IMR-90 (cell line): ENCODE results near the gene TUBA8. TPM values are rescaled to one million over a fixed set of nuclear protein-coding genes. Genes with fewer than 3 reads are reported as not detected.

Experiments
- ATAC-seq: fragments of 200-7000 bp; cut with Tn5 transposase; 2 replicates; pipeline ENCODE4 v1.9.1; 2020; ENCODE audit warnings: low read depth, mild to moderate bottlenecking, moderate library complexity
- BruUV-seq: library from RNA; stranded (reverse); fragments of 400-500 nt; replicated peaks from 2 replicates; lab custom pipeline; 2021; lab: Mats Ljungman, UMichigan
- CTCF ChIA-PET: fragments of 300-600 bp; formaldehyde crosslinking; extraction: SDS; loops from one replicate; lab custom pipeline; 2021; ENCODE audit warnings: antibody characterized with exemption; lab: Yijun Ruan, JAX
- POLR2A ChIA-PET: fragments of 300-600 bp; sonication (Branson Sonifier 250); formaldehyde crosslinking; loops from one replicate; lab custom pipeline; 2022; ENCODE audit warnings: antibody characterized with exemption; ENCODE audit not compliant: unreplicated experiment; lab: Charles Lee
- DNase-seq: peaks from one replicate; pipeline ENCODE4 v3.0.0; 2013
- H2AFZ ChIP-seq: replicated peaks from 2 replicates; pipeline ENCODE3; 2013; ENCODE audit warnings: low read length, mild to moderate bottlenecking; ENCODE audit not compliant: poor library complexity
- H2AK5ac ChIP-seq: 2 replicates; pipeline ENCODE4 v1.6.1; 2013; ENCODE audit warnings: low read depth, low read length, inconsistent platforms
- H2AK9ac ChIP-seq: replicated peaks from 2 replicates; pipeline ENCODE3; 2013; ENCODE audit warnings: mild to moderate bottlenecking, low read depth, low read length, moderate library complexity; ENCODE audit not compliant: poor library complexity
- H2BK120ac ChIP-seq: 2 replicates; pipeline ENCODE4 v1.6.1; 2013; ENCODE audit warnings: low read depth, low read length, inconsistent platforms
- H2BK15ac ChIP-seq: 3 replicates; pipeline ENCODE4 v1.6.1; 2013; ENCODE audit warnings: low read depth, low read length, inconsistent platforms
- H2BK20ac ChIP-seq: 2 replicates; pipeline ENCODE4 v1.6.1; 2013; ENCODE audit warnings: low read depth, mild to moderate bottlenecking, inconsistent platforms, low read length, moderate library complexity
- H2BK5ac ChIP-seq: 2 replicates; pipeline ENCODE4 v1.6.1; 2013; ENCODE audit warnings: mild to moderate bottlenecking, low read depth, low read length, inconsistent platforms; ENCODE audit not compliant: poor library complexity, severe bottlenecking
- H3K14ac ChIP-seq: replicated peaks from 2 replicates; pipeline ENCODE4 v1.6.1; 2013; ENCODE audit warnings: low read depth, low read length, inconsistent platforms
- H3K18ac ChIP-seq: 2 replicates; pipeline ENCODE4 v1.6.1; 2013; ENCODE audit warnings: low read depth, low read length, control low read depth
- H3K23ac ChIP-seq: 2 replicates; pipeline ENCODE4 v1.6.1; 2013; ENCODE audit warnings: low read depth, low read length, inconsistent platforms
- H3K27ac ChIP-seq: 2 replicates; pipeline ENCODE4 v1.5.1; 2013; ENCODE audit warnings: mild to moderate bottlenecking, control low read depth, low read length; ENCODE audit not compliant: insufficient read depth
- H3K27me3 ChIP-seq: 2 replicates; pipeline ENCODE4 v1.6.1; 2013; ENCODE audit warnings: low read length; ENCODE audit not compliant: control insufficient read depth, insufficient read depth
- H3K36me3 ChIP-seq: 2 replicates; pipeline ENCODE4 v1.6.1; 2013; ENCODE audit warnings: low read length, mixed read lengths; ENCODE audit not compliant: control insufficient read depth, insufficient read depth
- H3K4ac ChIP-seq: 2 replicates; pipeline ENCODE4 v1.6.1; 2013; ENCODE audit warnings: low read depth, low read length, inconsistent platforms
- H3K4me1 ChIP-seq: 2 replicates; pipeline ENCODE4 v1.6.1; 2013; ENCODE audit warnings: low read length, mixed read lengths; ENCODE audit not compliant: control insufficient read depth, insufficient read depth
- H3K4me2 ChIP-seq: 2 replicates; pipeline ENCODE4 v1.6.1; 2013; ENCODE audit warnings: low read depth, mild to moderate bottlenecking, control low read depth, low read length, moderate library complexity
- H3K4me3 ChIP-seq: 2 replicates; pipeline ENCODE4 v1.5.1; 2013; ENCODE audit warnings: low read depth, mild to moderate bottlenecking, control low read depth, low read length, moderate library complexity; ENCODE audit not compliant: insufficient read depth
- H3K56ac ChIP-seq: 2 replicates; pipeline ENCODE4 v1.6.1; 2013; ENCODE audit warnings: low read length, inconsistent platforms; ENCODE audit not compliant: insufficient read depth; ENCODE audit errors: extremely low read depth
- H3K79me1 ChIP-seq, 2 experiments: 2 replicates each; pipeline ENCODE4 v1.6.1; 2013; ENCODE audit warnings: low read length in 2 of 2, inconsistent platforms in 1 of 2, low read depth in 1 of 2
- H3K9ac ChIP-seq: 2 replicates; pipeline ENCODE4 v1.6.1; 2013; ENCODE audit warnings: low read depth, low read length, control low read depth
- H3K9me1 ChIP-seq: 2 replicates; pipeline ENCODE4 v1.6.1; 2013; ENCODE audit warnings: low read length, inconsistent platforms; ENCODE audit not compliant: insufficient read depth
- H3K9me3 ChIP-seq: 2 replicates; pipeline ENCODE4 v1.6.1; 2013; ENCODE audit warnings: low read length; ENCODE audit not compliant: control insufficient read depth, insufficient read depth
- H4K20me1 ChIP-seq: 2 replicates; pipeline ENCODE4 v1.6.1; 2013; ENCODE audit warnings: low read length, inconsistent platforms; ENCODE audit not compliant: insufficient read depth
- H4K5ac ChIP-seq: 2 replicates; pipeline ENCODE4 v1.6.1; 2013; ENCODE audit warnings: mild to moderate bottlenecking, low read depth, low read length, control low read depth
- H4K8ac ChIP-seq, 2 experiments: 2 replicates each; pipeline ENCODE4 v1.6.1; 2013; ENCODE audit warnings: low read depth in 2 of 2, low read length in 2 of 2, control low read depth in 1 of 2, inconsistent platforms in 1 of 2
- H4K91ac ChIP-seq: 2 replicates; pipeline ENCODE4 v1.6.1; 2013; ENCODE audit warnings: low read depth, low read length, inconsistent platforms; ENCODE audit not compliant: insufficient read depth
- BHLHE40 ChIP-seq: fragments of 150-350 bp; IDR thresholded peaks from 2 replicates; pipeline ENCODE4 v1.6.1; 2016; ENCODE audit warnings: mild to moderate bottlenecking, low read depth, low read length
- CEBPB ChIP-seq: IDR thresholded peaks from 2 replicates; pipeline ENCODE4 v1.6.1; 2012; ENCODE audit warnings: low read depth, low read length, improper control_type of control experiment
- CHD1 ChIP-seq: IDR thresholded peaks from 2 replicates; pipeline ENCODE4 v1.6.1; 2012; ENCODE audit warnings: low read depth, low read length, improper control_type of control experiment
- FOS ChIP-seq: fragments of 150-350 bp; IDR thresholded peaks from 2 replicates; pipeline ENCODE4 v1.6.1; 2016; ENCODE audit warnings: low read depth, low read length
- MAFK ChIP-seq: IDR thresholded peaks from 2 replicates; pipeline ENCODE4 v1.6.1; 2012; ENCODE audit warnings: low read depth, low read length, improper control_type of control experiment
- MAZ ChIP-seq: IDR thresholded peaks from 2 replicates; pipeline ENCODE4 v1.6.1; 2012; ENCODE audit warnings: low read depth, mild to moderate bottlenecking, low read length, improper control_type of control experiment, moderate library complexity, borderline replicate concordance
- MXI1 ChIP-seq: IDR thresholded peaks from 2 replicates; pipeline ENCODE4 v1.6.1; 2012; ENCODE audit warnings: low read depth, mild to moderate bottlenecking, low read length, moderate library complexity, borderline replicate concordance
- NFE2L2 ChIP-seq: fragments of 150-350 bp; IDR thresholded peaks from 2 replicates; pipeline ENCODE4 v1.6.1; 2016; ENCODE audit warnings: low read depth, mild to moderate bottlenecking, low read length
- POLR2A ChIP-seq: IDR thresholded peaks from 2 replicates; pipeline ENCODE4 v1.6.1; 2012; ENCODE audit warnings: mild to moderate bottlenecking, low read depth, low read length
- RAD21 ChIP-seq: IDR thresholded peaks from 2 replicates; pipeline ENCODE4 v1.6.1; 2012; ENCODE audit warnings: low read length, improper control_type of control experiment
- RCOR1 ChIP-seq: IDR thresholded peaks from 2 replicates; pipeline ENCODE4 v1.6.1; 2012; ENCODE audit warnings: mild to moderate bottlenecking, low read length, improper control_type of control experiment; ENCODE audit not compliant: insufficient replicate concordance
- RFX5 ChIP-seq: IDR thresholded peaks from 2 replicates; pipeline ENCODE4 v1.8.0; 2012; ENCODE audit warnings: low read depth, mild to moderate bottlenecking, low read length, moderate library complexity
- SMC3 ChIP-seq: fragments of 150-350 bp; IDR thresholded peaks from 2 replicates; pipeline ENCODE4 v1.6.1; 2016; ENCODE audit warnings: low read depth, mild to moderate bottlenecking, antibody characterized with exemption, low read length, moderate library complexity
- WGBS, 2 experiments: methylation state at CpG; one replicate each; pipeline versions ENCODE4 v1.1.5 to v1.1.7; 2013; ENCODE audit warnings: missing lambda C conversion rate in 2 of 2; ENCODE audit not compliant: insufficient read length in 1 of 2; ENCODE audit errors: extremely low coverage in 2 of 2; 5-methylcytosine and 5-hydroxymethylcytosine counted together
- dilution Hi-C: fragments of 300-500 bp; cut with HindIII; formaldehyde crosslinking; loops from one replicate; pipeline ENCODE4 v1.14.3; 2018; ENCODE audit warnings: low sequenced_read_pairs; ENCODE audit not compliant: unreplicated experiment
- in situ Hi-C: fragments of 300-500 bp; cut with MboI; formaldehyde crosslinking; loops from 3 replicates; pipeline ENCODE4 v1.14.3; 2019; ENCODE audit warnings: low sequenced_read_pairs, inconsistent platforms, mixed read lengths
- intact Hi-C: fragments of 100-400 bp; cut with micrococcal nuclease; formaldehyde crosslinking; loops from 2 replicates; pipeline ENCODE4 v1.10.0; 2022
- polyA plus RNA-seq, 3 experiments: library from polyadenylated mRNA; depleted of rRNA; stranded (reverse); fragments of >200 nt; gene quantifications; 2 replicates each; pipeline ENCODE4 v1.2.3, GENCODE V29; 2012; ENCODE audit warnings: low replicate concordance in 1 of 3
- total RNA-seq: library from RNA; depleted of rRNA; stranded (reverse); fragments of >200 nt; gene quantifications from 2 replicates; pipeline ENCODE4 v1.2.3, GENCODE V29; 2012
- TF ChIP-seq, protein P1 (sequence below): fragments of 150-350 bp; IDR thresholded peaks from 2 replicates; pipeline ENCODE4 v1.6.1; 2016; ENCODE audit warnings: low read depth, mild to moderate bottlenecking, low read length, moderate library complexity, borderline replicate concordance
- TF ChIP-seq, protein P2 (sequence below): conservative IDR thresholded peaks from 2 replicates; pipeline ENCODE4 v1.5.1; 2012; ENCODE audit warnings: mild to moderate bottlenecking, low read depth, low read length, improper control_type of control experiment
- TF ChIP-seq, protein P3 (sequence below): fragments of 150-350 bp; IDR thresholded peaks from 2 replicates; pipeline ENCODE4 v1.6.1; 2017; ENCODE audit warnings: mild to moderate bottlenecking, antibody characterized with exemption, low read length, low read depth

TUBA8 gene
- total and polyA plus RNA-seq, 2 of the 4 experiments (the other 2 are of a cell fraction): 1.4 to 2.2 TPM

DNA sequence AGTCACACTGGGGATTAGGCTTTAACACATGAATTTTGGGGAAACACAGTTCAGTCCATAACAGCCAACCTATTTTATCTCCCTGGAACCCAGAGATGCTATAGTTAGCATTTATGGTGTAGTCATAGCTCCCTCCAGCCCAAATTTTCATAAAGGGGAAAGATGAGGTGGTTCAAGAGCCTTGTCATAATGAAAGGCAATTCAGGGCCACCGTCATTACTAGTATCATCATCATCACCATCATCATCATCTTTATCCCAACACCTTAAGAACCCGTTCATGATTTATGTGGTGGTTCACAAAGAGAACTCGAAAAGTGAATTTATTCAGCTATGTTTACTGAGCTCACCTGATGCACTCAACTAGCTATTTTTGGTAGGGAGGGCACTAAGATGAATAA is 2.4 kb upstream of the TUBA8 start:
- Histone ChIP-seq H3K23ac (no peak overlapping the region), H3K4me1 (peaks cover 3% of the 10 kb centered on the region; the same call in 1 of the 2 replicates), H3K27ac (no peak overlapping the region), H2BK15ac (no peak overlapping the region), H3K4me2 (no peak overlapping the region), H2AFZ (no peak overlapping the region), H2AK5ac (no peak overlapping the region), H4K5ac (no peak overlapping the region), H3K4ac (no peak overlapping the region), H3K18ac (no peak overlapping the region), H3K36me3 (peaks cover 2% of the 10 kb centered on the region; the same call in 1 of the 2 replicates), H3K14ac (no peak overlapping the region), H3K9ac (no peak overlapping the region), H2BK5ac (no peak overlapping the region), H2BK120ac (no peak overlapping the region), H3K9me3 (peaks cover 2% of the 10 kb centered on the region; the same call in 1 of the 2 replicates), H3K9me1 (no peaks in the 10 kb centered on the region), H2BK20ac (no peak overlapping the region), H3K4me3 (no peak overlapping the region), H2AK9ac (no peak overlapping the region), H3K27me3 (peaks cover 10% of the 10 kb centered on the region; the same call in 1 of the 2 replicates), H4K8ac (no peak overlapping the region), H4K20me1 (no peaks in the 10 kb centered on the region), H3K56ac (no peak overlapping the region), H4K91ac (no peak overlapping the region), H3K79me1 (no peaks in the 10 kb centered on the region)
- ChIA-PET CTCF (interaction anchor here (0.6 kb wide), 1 partner anchor 273 kb away, joined by 3 read pairs; no protein-coding TSS in a partner anchor), POLR2A (no interaction called here)
- ATAC-seq (no peak), DNase-seq (no peak)
- in situ Hi-C loops (no loop called here), intact Hi-C loops (no loop called here), dilution Hi-C loops (no loop called here)
- no TSS peak for BruUV-seq
- TF ChIP-seq BHLHE40: no peak
- TF ChIP-seq MAFK: no peak
- TF ChIP-seq FOS: no peak
- TF ChIP-seq RAD21: no peak
- no peak for TF ChIP-seq SMC3
- TF ChIP-seq, protein P1, sequence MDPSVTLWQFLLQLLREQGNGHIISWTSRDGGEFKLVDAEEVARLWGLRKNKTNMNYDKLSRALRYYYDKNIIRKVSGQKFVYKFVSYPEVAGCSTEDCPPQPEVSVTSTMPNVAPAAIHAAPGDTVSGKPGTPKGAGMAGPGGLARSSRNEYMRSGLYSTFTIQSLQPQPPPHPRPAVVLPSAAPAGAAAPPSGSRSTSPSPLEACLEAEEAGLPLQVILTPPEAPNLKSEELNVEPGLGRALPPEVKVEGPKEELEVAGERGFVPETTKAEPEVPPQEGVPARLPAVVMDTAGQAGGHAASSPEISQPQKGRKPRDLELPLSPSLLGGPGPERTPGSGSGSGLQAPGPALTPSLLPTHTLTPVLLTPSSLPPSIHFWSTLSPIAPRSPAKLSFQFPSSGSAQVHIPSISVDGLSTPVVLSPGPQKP: no peak
- no peak for TF ChIP-seq NFE2L2
- TF ChIP-seq RCOR1: no peak
- TF ChIP-seq, protein P2, sequence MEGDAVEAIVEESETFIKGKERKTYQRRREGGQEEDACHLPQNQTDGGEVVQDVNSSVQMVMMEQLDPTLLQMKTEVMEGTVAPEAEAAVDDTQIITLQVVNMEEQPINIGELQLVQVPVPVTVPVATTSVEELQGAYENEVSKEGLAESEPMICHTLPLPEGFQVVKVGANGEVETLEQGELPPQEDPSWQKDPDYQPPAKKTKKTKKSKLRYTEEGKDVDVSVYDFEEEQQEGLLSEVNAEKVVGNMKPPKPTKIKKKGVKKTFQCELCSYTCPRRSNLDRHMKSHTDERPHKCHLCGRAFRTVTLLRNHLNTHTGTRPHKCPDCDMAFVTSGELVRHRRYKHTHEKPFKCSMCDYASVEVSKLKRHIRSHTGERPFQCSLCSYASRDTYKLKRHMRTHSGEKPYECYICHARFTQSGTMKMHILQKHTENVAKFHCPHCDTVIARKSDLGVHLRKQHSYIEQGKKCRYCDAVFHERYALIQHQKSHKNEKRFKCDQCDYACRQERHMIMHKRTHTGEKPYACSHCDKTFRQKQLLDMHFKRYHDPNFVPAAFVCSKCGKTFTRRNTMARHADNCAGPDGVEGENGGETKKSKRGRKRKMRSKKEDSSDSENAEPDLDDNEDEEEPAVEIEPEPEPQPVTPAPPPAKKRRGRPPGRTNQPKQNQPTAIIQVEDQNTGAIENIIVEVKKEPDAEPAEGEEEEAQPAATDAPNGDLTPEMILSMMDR: no peak
- TF ChIP-seq MAZ: no peak
- TF ChIP-seq MXI1: no peak
- no peak for TF ChIP-seq CEBPB
- no peak for TF ChIP-seq POLR2A
- TF ChIP-seq RFX5: no peak
- TF ChIP-seq, protein P3, sequence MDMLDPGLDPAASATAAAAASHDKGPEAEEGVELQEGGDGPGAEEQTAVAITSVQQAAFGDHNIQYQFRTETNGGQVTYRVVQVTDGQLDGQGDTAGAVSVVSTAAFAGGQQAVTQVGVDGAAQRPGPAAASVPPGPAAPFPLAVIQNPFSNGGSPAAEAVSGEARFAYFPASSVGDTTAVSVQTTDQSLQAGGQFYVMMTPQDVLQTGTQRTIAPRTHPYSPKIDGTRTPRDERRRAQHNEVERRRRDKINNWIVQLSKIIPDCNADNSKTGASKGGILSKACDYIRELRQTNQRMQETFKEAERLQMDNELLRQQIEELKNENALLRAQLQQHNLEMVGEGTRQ: no peak
- no peak for TF ChIP-seq CHD1
- WGBS, 2 experiments: no CpG with 5 or more reads among the region's 3 CpGs
